GDM1 (cell line): Measurements from ENCODE around the gene ECEL1.

ENCODE experiments used
- DNase-seq: peaks from one replicate; lab custom pipeline; 2025; lab: John Stamatoyannopoulos, UW

Gene ECEL1

GRCh38 chr2:232483923-232484627 is 3.6 kb downstream of the ECEL1 start:
- no peak for DNase-seq

DNA sequence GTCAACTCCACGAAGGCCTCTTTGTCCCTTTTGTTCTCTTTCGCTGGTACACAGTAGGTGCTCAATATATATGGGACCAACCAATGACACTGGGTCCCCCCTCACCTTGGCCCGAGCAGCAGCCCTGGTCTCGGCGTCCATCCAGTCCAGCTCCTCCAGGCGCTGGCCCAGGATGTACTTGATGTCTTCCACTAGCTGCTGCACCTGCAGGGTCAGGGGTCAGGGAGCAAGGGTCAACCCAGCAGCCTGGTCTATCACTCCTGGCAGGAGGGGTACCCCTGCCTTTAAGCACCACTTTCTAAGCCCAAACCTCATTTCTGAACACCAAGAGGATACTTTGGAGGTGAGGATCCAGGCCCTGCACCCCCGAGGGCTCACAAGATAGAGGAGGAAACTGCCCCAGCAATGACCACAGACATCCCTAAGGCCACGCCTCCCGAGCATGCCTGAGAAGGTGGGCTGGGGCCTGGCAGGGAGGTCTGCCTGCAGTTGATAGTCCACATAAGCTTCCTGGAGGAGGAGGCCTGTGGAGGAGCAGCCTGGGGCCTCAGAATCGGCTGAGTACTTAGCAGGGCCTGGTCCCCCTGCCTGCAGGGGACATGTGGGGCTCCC is 4.2 kb downstream of the ECEL1 start:
- no peak for DNase-seq

GRCh38 chr2:232482301-232483238 is 5.1 kb downstream of the ECEL1 start:
- no peak for DNase-seq

DNA sequence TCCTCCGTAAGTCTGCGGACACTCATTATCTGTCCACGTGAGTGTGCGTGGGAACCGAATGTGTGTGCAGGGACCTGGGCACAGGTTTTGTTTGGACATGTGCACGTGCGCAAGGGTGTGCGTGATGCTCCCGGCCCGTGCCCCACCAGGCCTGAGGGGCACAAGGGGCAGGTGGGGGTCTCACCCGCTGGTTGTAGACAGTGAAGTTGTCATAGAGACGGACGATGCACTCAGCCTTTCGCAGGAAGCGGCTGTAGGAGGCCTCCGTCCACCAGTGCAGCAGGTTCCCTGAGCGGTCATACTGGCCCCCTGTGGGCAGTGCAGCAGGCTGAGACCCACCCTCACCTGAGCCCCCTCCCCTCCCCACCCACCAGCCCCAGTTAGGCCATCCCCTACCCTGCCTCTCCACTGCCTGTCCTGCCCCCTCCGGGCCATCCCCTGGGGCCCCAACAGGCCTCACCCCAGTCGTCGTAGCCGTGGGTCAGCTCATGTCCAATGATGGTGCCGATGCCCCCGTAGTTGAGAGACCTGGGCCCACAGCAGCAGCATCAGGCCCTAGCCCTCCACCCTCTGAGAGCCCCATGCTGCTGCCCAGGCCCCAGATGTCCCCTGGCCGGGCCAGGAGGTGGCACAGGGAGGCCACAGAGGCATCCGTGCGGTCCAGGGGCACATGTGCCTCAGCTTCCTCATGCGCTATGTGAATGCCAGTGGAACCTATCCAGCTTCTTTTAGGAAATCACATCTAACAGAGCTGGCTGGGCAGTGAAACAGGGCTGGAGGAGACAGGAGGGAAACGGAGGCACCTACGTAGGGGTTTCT is 6.1 kb downstream of the ECEL1 start:
- no peak for DNase-seq

DNA sequence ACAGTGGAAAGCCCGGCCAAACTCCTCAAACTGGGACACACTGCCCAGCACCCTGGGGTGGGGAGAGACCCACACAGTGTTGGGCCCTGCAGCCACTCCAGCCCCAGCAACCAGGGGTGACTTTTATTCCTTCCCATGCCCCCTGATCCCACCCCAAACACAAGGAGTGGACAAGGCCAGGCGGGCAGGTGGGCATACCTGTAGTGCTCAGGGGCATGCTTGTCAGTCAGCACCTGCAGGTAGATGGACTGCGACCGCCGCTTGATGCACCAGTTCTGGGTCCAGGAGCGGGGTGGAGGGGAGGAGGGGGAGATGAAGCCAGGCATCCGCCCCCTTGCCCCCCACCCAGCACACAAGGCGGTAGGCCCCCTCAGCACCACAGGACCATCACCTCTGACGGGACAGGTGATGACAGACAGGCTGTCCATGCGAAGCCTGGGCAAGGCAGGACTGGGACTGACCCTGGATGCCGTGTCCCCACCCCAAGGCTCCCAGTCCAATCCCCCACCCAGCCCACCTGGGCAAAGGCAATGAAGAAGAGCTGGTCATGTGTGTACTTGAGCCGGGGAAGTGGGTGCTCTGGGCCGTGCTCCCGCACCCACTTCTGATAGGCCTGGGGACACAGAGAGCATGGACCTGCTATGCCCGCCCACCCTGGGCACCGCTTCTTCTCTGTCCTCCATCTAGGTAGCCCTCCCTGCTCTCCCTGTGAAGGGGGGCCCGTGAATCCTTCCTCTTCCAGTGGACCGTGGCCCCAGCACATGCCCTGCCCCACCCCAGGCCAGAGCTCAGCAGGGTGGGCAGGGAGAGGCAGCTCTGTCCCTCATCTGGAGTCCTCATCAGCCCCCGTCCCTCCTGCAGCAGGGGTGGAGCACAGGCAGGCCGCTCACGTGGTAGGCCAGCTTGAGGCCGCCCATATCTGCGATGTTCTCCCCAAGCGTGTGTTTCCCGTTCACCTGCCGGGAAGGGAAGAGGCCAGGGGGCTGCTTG is 7.1 kb downstream of the ECEL1 start:
- no peak for DNase-seq

DNA sequence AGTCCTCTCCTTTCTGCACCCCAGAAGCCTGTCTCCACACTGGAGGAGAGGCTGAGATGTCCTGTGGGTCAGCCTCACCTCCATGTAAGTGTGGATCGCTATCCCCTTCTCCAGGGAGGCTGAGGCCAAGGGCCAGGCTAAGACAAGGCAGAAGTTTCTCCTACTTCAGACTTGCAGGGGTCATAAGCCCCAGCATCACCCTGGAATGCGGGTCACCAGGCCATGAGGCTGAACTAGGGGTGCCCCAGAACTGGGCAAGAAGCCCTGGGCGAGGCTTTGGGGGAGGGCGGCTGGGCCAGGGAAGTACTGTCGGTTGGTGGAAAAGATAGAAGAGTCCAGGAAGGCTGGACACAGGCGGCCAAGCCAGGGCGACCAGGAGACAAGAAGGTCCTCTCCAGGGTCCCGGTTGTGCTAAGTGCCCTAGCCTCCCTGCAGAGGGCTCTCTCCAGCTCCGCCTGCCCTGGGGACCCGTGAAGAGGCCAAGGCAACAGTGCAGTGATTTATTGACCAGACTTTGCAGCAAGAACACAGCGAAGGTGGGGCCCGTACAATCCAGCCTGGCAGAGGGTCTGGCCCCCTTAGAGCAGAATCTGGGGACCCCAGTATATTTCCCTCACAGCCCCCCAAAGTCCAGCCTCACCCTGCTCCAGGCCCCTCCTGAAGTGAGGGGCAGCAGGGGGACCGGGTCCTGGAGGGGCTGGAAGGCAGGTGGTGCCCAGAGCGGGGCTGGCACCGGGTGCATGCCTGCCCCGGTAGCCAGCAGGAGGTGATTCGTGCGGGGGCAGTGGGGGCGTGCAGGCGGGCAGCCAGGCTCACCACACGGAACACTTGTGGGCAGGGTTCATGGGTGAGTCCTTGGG is 8.1 kb downstream of the ECEL1 start:
- no peak for DNase-seq

DNA sequence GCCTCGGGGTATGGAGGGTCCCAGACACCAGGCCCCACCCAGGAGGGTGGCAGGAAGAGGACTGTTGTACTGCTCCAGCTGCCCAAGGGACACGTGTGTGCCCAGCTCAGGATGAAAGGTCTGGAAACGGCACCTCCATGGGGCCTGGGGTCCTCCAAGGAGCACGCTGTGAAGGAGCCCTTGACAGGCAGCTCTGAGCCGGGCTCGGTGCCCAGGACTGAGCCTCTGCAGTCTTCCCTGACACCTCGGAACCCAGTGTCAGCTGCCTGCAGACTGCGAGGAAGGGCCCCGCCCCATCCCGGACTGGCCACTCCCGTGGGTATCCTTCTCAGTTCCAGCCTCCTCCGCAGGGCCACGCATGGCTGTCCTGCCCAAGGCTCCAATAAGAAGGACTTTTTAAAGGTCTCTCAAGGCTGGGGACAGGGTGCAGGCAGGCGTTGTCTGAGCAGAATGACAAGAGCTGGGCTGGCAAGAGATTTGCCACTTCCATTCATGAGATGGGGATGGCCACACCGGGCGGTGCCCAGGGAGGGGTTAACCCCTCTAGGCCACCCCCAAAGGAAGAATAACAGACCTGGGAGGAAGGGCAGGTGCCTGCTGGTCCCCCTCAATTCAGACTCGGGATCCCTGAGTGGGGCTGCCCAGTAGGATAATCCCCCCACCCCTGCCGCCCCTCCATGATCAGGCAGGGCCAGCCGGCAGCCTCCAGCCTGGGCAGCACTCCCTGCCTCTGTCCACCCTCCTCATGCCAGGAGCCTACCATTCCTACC is 8.9 kb downstream of the ECEL1 start:
- no peak for DNase-seq

GRCh38 chr2:232477751-232478510 is 9.7 kb downstream of the ECEL1 start:
- no peak for DNase-seq

GRCh38 chr2:232476791-232477190 is 10.8 kb downstream of the ECEL1 start:
- no peak for DNase-seq

GRCh38 chr2:232476045-232476444 is 11.6 kb downstream of the ECEL1 start:
- no peak for DNase-seq

DNA sequence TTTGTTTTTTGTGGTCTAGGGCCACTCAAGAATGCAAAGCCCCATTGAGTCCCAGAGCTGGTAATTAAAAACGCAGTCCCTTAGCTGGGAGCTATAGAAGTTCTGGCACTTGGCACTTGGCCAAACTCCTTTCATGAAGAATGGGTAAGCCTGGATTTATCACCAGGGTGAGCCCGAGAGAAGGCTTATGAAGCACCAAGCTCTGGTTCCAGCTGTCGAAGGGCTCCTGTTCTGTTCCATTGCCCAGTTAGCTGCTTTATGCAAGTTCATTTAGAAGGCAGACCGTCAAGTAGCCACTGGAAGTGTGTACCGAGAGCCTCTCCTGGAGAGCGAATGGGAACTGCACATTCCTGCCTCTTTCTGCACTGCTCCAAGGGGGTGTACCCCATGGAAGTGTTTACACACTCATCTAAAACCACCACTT is 14.2 kb downstream of the ECEL1 start:
- no peak for DNase-seq

DNA sequence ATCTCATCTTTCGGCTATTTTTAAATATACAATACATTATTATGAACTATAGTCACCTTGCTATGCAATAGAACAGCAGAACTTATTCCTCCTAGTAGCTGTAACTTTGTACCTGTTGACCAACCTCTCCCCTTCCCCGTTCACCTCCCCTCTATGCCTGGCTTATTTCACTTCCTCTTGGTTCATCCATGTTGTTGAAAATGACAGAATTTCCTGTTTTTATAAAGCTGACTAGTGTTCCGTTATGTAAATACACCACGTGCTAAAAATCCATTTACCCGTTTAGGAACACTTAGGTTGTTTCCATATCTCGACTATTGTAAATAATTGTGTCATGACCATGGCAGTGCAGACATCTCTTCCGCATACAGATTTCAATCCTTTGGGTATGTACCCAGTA is 21.4 kb downstream of the ECEL1 start:
- DNase-seq: no peak

- DNase-seq: no peak
These were observed 22.6 kb downstream of the ECEL1 start for GRCh38 chr2:232465061-232465460.

DNA sequence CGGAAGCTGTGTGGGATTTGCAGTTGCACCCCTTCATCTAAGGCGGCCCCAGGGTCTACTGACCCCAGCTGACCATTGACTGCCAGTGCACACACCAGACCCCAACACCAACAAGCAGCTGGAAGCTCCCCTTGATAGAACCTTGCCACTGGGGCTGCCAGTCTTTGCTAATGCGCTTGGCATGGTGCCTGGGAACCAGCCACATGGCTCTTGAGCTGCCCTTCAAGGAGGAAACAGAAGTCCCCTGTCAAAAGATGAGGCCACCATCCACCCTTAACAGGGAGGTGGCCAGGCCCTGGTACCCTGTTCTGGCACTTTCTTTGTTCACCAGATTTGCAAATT is 23.1 kb downstream of the ECEL1 start:
- DNase-seq: no peak

DNA sequence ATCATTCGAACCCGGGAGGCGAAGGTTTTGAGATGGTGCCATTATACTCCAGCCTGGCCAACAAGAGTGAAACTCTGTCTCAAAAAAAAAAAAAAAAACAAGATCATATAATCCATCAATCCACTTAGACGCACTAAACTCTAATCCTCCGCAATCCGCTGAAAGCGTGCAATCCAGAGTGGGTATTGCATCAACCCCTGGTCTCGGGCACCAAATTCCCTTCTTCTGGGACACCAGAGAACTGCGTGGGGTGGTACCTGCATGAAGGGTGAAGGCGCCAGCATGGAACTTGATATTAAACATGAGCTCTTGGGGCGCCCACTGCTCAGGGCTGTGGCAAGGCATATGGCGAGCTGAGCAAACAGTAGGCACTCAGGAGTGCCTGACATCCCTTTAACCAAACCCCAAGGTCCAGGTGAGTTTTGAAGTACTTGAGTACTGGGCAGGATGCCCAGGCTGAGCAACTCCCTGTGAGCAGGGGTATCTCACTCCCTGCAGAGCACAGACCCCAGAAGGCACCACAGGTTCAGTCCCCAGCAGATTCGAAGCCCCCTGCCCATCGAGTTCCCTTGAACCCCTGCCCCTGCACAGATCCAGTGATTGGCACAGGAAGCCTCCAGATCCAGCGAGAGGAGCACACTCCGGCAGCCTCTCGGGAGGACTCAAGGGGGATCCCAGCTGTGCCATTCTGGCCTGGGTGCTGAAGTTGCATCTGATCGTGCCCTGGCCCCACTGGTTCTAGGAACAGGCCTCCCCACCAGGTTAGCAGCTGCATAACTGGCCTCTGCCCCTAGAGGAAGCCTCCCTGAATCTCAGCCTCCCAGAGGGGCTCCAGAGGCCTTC is 23.7 kb downstream of the ECEL1 start:
- DNase-seq: no peak

- no peak for DNase-seq
These were observed 27.5 kb downstream of the ECEL1 start for GRCh38 chr2:232460171-232460570.

- DNase-seq: no peak
These were observed 28.1 kb downstream of the ECEL1 start for GRCh38 chr2:232459419-232460035.
